ACHN (cell line): ENCODE data around the gene GPC1.

ENCODE experiments used
- DNase-seq: peaks from one replicate; pipeline ENCODE4 v3.0.0-alpha.2; 2015
- in situ Hi-C: cut with HindIII; loops from 2 replicates; pipeline ENCODE4 v1.10.0; 2017; ENCODE audit warnings: low sequenced_read_pairs, low pct_ligation_motif_present, low pct_unique_long_range_greater_than_20kb

GPC1 gene

GRCh38 chr2:240512666-240513535 is 77.4 kb downstream of the GPC1 start:
- no peak for DNase-seq
- in situ Hi-C loops: no loop called here

- peak; percentile 83 for DNase-seq
- in situ Hi-C loops: no loop called here
These were observed 78.3 kb downstream of the GPC1 start for GRCh38 chr2:240513549-240514287.

- in situ Hi-C loops: no loop called here
- DNase-seq: no peak
These were observed 79.2 kb downstream of the GPC1 start for GRCh38 chr2:240514631-240515030.

- DNase-seq: no peak
- in situ Hi-C loops: no loop called here
These were observed 81.9 kb downstream of the GPC1 start for GRCh38 chr2:240517342-240517741.
